GM10248 (cell line): ENCODE results near the gene NAA60.

ENCODE experiments used
- CTCF ChIA-PET: fragments of 300-600 bp; sonication (Branson Sonifier 250); formaldehyde crosslinking; extraction: SDS; loops from one replicate; lab custom pipeline; 2021; ENCODE audit warnings: antibody characterized with exemption; lab: Yijun Ruan, JAX
- POLR2A ChIA-PET: fragments of 350-650 bp; sonication (Branson Sonifier 250); formaldehyde crosslinking; extraction: SDS; loops from one replicate; lab custom pipeline; 2020; ENCODE audit warnings: antibody characterized with exemption; lab: Yijun Ruan, JAX
- DNase-seq: peaks from one replicate; pipeline ENCODE4 v3.0.0; 2012; ENCODE audit errors: extremely low spot score
- TF ChIP-seq, protein P1 (sequence below): IDR thresholded peaks from 2 replicates; pipeline ENCODE4 v1.5.1; 2012; ENCODE audit warnings: mild to moderate bottlenecking, low read depth; ENCODE audit errors: extremely low read depth, missing control alignments, control extremely low read depth

NAA60 gene

DNA sequence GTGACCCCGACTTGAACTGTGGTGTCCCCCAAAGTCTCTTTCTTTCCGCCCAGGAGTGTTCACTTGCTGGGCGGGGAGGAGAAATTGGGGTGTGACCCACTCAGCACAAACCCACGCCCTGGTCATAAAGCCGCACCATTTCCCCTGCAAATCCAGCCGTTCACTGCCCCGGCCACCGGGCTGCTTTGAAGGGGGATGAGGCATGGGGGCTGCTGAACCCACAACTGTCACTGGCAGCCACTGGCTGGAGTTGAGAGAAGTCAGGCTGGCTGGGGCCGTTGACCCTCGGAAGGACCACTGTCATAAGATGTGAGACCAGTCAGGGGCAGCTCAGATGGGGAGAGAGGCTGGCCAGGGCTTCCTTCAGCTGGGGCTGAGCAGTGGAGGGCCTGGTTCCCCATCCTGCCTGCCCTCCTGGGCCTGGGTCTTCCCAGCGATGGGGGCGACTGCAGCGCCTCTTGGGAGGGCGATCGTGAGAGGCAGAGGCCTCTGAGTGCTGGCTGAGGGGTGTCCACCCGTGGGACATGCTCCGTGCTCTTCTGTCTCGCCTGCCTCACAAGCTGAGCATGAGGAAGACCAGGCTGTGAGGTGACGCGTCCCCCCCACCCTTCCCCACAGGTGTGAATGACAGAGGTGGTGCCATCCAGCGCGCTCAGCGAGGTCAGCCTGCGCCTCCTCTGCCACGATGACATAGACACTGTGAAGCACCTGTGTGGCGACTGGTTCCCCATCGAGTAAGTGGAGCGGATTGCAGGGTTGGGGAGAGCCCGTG, 32.3 kb downstream of the NAA60 start:
- DNase-seq = no peak
- ChIA-PET POLR2A (interaction anchor here (0.5 kb wide), 1 partner anchor 14 kb away, joined by 3 read pairs; no protein-coding TSS in a partner anchor), CTCF (no interaction called here)
- TF ChIP-seq, protein P1, sequence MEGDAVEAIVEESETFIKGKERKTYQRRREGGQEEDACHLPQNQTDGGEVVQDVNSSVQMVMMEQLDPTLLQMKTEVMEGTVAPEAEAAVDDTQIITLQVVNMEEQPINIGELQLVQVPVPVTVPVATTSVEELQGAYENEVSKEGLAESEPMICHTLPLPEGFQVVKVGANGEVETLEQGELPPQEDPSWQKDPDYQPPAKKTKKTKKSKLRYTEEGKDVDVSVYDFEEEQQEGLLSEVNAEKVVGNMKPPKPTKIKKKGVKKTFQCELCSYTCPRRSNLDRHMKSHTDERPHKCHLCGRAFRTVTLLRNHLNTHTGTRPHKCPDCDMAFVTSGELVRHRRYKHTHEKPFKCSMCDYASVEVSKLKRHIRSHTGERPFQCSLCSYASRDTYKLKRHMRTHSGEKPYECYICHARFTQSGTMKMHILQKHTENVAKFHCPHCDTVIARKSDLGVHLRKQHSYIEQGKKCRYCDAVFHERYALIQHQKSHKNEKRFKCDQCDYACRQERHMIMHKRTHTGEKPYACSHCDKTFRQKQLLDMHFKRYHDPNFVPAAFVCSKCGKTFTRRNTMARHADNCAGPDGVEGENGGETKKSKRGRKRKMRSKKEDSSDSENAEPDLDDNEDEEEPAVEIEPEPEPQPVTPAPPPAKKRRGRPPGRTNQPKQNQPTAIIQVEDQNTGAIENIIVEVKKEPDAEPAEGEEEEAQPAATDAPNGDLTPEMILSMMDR = no peak

DNA sequence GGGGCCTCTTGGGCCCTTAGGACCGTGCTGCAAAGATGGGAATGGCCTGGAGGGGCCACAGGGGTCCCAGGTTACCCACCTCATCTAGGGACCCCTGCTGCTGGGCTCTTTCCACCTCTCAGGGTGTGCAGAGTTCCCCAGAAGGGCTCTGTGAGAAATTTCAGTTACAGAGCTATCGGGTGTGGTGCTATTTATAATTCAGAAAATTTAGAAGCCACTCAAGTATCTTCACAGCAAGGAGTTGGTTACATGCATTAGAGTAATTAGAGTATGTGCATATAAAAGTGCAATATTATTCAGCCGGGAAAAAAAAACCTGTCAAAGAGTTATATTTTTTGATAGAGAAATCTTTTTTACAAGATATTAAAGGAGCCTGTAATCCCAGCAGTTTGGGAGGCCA, 32.9 kb downstream of the NAA60 start:
- CTCF ChIA-PET = no interaction called here
- POLR2A ChIA-PET = interaction anchor here (0.5 kb wide), 1 partner anchor 15 kb away, joined by 3 read pairs; no protein-coding TSS in a partner anchor
- TF ChIP-seq, protein P1 = no peak
- DNase-seq = no peak

DNA sequence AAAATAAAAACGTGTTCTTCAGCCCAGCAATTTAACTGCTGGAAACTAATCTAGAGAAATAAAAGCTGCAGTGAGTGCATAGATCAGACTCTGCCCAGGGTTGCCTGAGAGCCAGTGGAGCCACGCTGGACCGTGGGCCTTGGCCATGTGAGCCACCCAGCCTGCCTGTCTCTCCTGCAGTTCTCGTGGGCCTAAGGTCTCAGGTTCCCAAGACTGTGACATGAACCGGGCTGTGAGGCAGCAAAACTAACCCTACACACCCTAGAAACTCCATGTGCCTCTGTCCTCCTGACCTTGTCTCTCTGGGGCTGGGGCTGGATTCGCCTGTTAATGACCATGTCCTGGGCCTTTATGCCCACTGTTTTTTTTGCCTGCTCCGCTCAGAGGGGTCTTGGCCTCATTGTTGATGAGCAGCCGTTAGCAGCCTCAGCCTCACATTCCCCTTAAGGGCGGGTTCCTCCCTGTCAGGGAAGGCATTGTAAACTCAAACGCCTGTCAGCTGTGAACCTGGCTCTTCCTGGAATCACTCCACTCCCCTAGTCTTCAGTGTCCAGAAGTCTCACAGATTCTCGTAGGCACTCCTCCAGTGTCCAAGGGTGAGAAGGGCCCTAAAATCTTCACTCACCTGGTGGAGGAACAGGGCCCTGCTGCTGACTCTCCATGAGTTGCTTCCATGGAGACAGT, 34.9 kb downstream of the NAA60 start:
- ChIA-PET CTCF (no interaction called here), POLR2A (no interaction called here)
- no peak for DNase-seq
- TF ChIP-seq, protein P1 = no peak

DNA sequence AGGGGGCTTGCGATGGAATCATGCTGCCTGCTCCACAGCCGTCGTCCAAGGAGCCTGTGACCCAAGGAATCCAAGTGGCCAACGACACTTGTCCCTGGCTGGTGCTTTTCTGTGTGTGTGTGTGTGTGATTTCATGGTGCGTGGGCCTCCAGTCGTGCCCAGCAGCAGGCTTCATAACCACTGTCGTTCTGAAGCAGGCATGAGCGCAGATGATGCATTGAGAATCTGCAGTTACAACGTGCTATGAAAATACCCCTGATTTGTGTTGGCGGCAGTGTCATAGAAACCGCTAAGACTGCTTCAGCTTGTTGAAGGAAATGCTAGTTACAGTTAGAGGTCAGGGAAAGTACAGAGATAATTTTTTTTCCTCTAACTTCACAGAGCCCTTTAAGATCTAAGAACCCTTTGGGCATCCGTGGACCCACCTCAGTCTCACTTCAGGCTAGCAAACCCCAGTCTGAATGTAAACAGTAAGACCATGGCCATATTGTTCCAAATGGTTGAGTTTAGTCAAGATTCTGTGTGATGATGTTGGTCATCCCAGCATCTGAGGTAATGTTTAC, 36.3 kb downstream of the NAA60 start:
- DNase-seq = no peak
- TF ChIP-seq, protein P1 = no peak
- POLR2A ChIA-PET = no interaction called here
- CTCF ChIA-PET = no interaction called here

DNA sequence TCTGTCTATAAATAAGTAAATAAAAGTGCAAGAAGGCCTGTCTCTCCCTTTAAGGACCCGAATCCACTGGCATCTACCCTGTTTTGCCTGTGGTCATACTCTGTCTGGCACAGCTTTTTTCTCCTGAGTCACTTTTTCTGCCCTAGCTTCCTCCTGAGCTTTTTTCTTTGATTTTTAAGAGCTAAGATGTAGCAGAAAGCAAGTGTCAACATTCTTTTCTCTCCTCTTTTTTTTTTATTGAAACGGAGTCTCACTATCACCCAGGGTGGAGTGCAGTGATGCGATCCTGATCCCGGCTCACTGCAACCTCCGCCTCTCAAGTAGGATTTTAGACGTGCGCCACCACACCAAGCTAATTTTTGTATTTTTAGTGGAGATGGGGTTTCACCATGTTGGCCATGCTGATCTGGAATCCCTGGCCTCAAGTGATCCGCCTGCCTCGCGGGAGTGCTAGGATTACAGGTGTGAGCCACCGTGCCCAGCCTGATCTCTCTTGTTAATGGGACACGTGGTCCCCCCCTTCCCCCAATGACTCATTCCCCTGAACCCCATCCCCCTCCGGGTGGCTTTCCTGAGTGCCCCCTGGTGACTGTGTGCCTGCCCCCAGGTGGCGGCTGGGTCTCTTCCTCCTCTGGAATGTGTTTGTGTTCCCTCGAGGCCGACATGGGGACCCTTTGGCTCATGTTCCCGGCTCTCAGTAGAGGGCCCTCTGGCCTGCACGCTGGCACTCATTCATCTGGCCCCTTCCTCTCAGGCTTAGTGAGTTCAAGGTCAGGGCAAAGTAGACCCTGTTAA, 37.6 kb downstream of the NAA60 start:
- no peak for DNase-seq
- ChIA-PET CTCF (no interaction called here), POLR2A (no interaction called here)
- TF ChIP-seq, protein P1 = no peak
